HEK293T (cell line): ENCODE data around the gene TPSD1.

Source experiments
- CTCF ChIA-PET: fragments of 350-600 bp; formaldehyde crosslinking; extraction: SDS; loops from one replicate; lab custom pipeline; 2021; ENCODE audit warnings: antibody characterized with exemption, inconsistent platforms; lab: Yijun Ruan, JAX
- POLR2A ChIA-PET: fragments of 350-600 bp; formaldehyde crosslinking; extraction: SDS; loops from one replicate; lab custom pipeline; 2020; ENCODE audit warnings: antibody characterized with exemption, inconsistent platforms; lab: Yijun Ruan, JAX
- DNase-seq: peaks from one replicate; pipeline ENCODE4 v3.0.0; 2012; ENCODE audit warnings: mixed read lengths; ENCODE audit errors: extremely low spot score
- ARNT ChIP-seq: fragments of 450-650 bp; IDR thresholded peaks from 2 replicates; pipeline ENCODE4 v1.6.1; 2017; ENCODE audit warnings: mild to moderate bottlenecking
- BHLHE40 ChIP-seq: fragments of 450-650 bp; IDR thresholded peaks from 2 replicates; pipeline ENCODE4 v1.6.1; 2016; ENCODE audit warnings: mild to moderate bottlenecking, moderate library complexity, borderline replicate concordance
- CTBP1 ChIP-seq: fragments of 450-650 bp; IDR thresholded peaks from 2 replicates; pipeline ENCODE4 v1.6.1; 2016; ENCODE audit warnings: borderline replicate concordance
- ELF4 ChIP-seq: fragments of 450-650 bp; IDR thresholded peaks from 2 replicates; pipeline ENCODE4 v1.6.1; 2017; ENCODE audit warnings: antibody characterized with exemption
- FOXA1 ChIP-seq: fragments of 450-650 bp; IDR thresholded peaks from 2 replicates; pipeline ENCODE4 v1.6.1; 2016; ENCODE audit warnings: mild to moderate bottlenecking
- FOXK2 ChIP-seq: fragments of 450-650 bp; IDR thresholded peaks from 2 replicates; pipeline ENCODE4 v1.6.1; 2016; ENCODE audit warnings: mild to moderate bottlenecking
- FOXM1 ChIP-seq: fragments of 450-650 bp; IDR thresholded peaks from 2 replicates; pipeline ENCODE4 v1.6.1; 2017; ENCODE audit warnings: mild to moderate bottlenecking, borderline replicate concordance
- HDGF ChIP-seq: fragments of 450-650 bp; IDR thresholded peaks from 2 replicates; pipeline ENCODE4 v1.6.1; 2017; ENCODE audit warnings: antibody characterized with exemption, borderline replicate concordance
- L3MBTL2 ChIP-seq: fragments of 450-650 bp; conservative IDR thresholded peaks from 2 replicates; pipeline ENCODE4 v1.6.1; 2016; ENCODE audit warnings: mild to moderate bottlenecking
- LEF1 ChIP-seq: fragments of 450-650 bp; IDR thresholded peaks from 2 replicates; pipeline ENCODE4 v1.6.1; 2017; ENCODE audit warnings: mild to moderate bottlenecking, borderline replicate concordance
- NFRKB ChIP-seq: fragments of 450-650 bp; IDR thresholded peaks from 2 replicates; pipeline ENCODE4 v1.6.1; 2016; ENCODE audit warnings: mild to moderate bottlenecking, moderate library complexity
- SP1 ChIP-seq: fragments of 450-650 bp; IDR thresholded peaks from 2 replicates; pipeline ENCODE4 v1.6.1; 2017
- SUZ12 ChIP-seq: fragments of 450-650 bp; IDR thresholded peaks from 2 replicates; pipeline ENCODE4 v1.6.1; 2016; ENCODE audit warnings: mild to moderate bottlenecking
- TARDBP ChIP-seq: fragments of 450-650 bp; IDR thresholded peaks from 2 replicates; pipeline ENCODE4 v1.6.1; 2016
- ZNF384 ChIP-seq: fragments of 450-650 bp; IDR thresholded peaks from 2 replicates; pipeline ENCODE4 v1.6.1; 2016
- TF ChIP-seq, protein P1 (sequence below): fragments of 450-650 bp; IDR thresholded peaks from 2 replicates; pipeline ENCODE4 v1.6.1; 2016

The TPSD1 gene

DNA sequence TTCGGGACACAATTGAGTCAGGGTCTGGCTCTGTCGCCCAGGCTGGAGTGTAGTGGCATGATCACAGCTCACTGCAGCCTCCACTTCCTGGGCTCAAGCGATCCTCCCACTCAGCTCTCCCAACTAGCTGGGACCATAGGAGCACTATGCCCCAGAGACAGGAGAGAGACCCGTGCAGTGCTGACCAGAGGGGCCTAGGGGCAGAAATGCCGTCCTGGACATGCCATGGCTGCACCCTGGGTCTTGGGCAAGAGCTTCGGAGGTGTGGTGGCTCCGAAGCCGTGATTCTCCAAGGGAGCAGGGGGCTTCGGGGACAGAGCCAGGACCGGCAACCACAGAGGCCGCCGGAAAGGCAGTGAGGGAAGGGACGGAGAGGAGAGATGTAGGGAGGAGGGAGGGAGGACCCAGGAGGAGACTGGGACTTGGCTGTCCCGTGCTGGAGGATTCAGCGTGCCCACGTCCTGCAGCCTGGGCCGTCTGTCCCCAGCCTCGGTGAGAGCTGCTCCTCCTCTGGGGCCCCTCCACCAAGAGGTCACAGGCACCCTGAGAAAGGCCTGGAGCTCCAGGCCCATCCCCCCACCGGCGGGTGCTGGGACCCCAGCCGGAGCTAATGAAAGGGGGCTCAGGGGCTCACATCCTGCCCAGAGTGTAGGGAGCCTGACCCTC lies 21.9 kb downstream of the TPSD1 start:
- ChIA-PET POLR2A (no interaction called here), CTCF (no interaction called here)
- TF ChIP-seq NFRKB (no peak), TARDBP (no peak), FOXA1 (no peak), SUZ12 (no peak), L3MBTL2 (no peak)
- no peak for DNase-seq

DNA sequence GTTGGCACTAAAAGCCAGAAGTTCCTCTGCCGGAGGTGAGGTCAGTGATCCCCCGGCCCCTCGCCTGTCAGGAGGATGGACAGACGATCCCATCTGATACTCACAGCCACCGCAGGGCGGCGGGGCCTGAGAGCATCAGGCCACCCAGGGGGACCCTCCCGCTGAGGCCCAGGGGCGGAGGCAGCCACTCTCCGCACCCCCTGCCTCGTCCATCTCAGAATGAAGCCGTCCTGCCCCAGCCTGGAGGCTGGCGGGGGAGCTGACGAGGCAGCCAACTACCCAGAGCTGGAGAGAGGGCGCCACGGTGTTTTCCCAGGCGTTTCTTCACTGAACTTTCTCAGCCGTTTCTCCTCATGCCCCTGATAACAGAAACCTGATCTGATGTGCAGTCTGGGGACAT lies 22.6 kb downstream of the TPSD1 start:
- CTCF ChIA-PET, result no interaction called here

DNA sequence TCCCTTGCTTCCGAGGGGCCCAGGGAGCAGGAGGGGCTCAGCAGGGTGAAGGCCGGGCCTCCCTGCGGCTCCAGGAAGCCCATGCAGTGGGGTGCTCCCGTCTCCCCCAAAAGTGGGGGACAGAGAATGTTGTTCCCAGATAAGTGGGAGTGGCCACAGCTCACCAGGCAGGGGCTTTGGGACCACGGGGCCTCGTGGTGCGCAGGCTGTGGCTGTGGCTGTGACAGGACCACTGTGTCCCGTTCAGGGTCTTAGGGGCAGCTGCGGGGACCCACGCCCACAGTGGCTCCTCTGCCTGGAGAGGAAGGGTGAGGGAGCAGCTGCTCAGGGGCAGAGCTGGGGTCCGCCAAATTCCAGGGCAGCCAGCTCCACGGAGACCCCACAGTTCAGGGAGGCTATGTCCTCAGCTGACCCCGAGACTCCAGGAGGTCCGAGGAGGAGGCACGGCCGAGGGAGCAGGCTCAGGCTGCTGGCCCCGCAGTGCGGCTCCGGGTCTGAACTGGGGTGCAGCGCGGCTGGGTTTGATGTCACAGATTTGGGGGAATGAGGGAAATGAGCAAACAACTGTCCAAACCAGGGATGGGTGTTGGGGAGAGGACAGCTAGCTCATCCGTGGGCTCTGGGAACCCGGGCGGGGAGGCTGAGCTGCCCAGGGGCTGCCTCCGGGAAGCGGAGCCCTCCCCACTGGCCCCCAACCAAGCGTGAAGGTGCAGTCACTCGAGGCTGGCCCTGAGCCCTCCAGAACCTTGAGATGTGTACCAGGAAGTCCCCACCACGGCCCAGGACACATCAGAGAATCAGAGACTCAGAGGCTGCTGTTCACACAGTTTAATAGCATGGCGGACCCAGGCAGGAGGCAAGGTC lies 23.4 kb downstream of the TPSD1 start:
- no peak for TF ChIP-seq SUZ12
- TF ChIP-seq HDGF, result no peak
- TF ChIP-seq SP1, result no peak
- no peak for TF ChIP-seq ARNT
- no peak for TF ChIP-seq FOXM1
- TF ChIP-seq L3MBTL2, result no peak
- no peak for TF ChIP-seq CTBP1
- TF ChIP-seq, protein P1, sequence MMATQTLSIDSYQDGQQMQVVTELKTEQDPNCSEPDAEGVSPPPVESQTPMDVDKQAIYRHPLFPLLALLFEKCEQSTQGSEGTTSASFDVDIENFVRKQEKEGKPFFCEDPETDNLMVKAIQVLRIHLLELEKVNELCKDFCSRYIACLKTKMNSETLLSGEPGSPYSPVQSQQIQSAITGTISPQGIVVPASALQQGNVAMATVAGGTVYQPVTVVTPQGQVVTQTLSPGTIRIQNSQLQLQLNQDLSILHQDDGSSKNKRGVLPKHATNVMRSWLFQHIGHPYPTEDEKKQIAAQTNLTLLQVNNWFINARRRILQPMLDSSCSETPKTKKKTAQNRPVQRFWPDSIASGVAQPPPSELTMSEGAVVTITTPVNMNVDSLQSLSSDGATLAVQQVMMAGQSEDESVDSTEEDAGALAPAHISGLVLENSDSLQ, result no peak
- no peak for TF ChIP-seq TARDBP
- TF ChIP-seq FOXA1, result no peak
- TF ChIP-seq ZNF384, result no peak
- TF ChIP-seq LEF1, result no peak
- no peak for TF ChIP-seq FOXK2
- no peak for TF ChIP-seq BHLHE40
- TF ChIP-seq ELF4, result no peak
- no peak for TF ChIP-seq NFRKB
- ChIA-PET POLR2A (interaction anchor here (1.9 kb wide), 1 partner anchor 30 kb away, joined by 5 read pairs; no protein-coding TSS in a partner anchor), CTCF (no interaction called here)
- DNase-seq, result no peak

More for the DNA sequence above, 22.6 kb downstream of the TPSD1 start:
- no peak for DNase-seq
- POLR2A ChIA-PET, result interaction anchor here (1.9 kb wide), 1 partner anchor 30 kb away, joined by 5 read pairs; no protein-coding TSS in a partner anchor
- TF ChIP-seq BHLHE40 (no peak), FOXA1 (no peak), SUZ12 (no peak), NFRKB (no peak), TARDBP (no peak), FOXK2 (no peak), ZNF384 (no peak), L3MBTL2 (no peak), ELF4 (no peak), SP1 (no peak), HDGF (no peak), ARNT (no peak), CTBP1 (no peak), FOXM1 (no peak), LEF1 (no peak)
- TF ChIP-seq, protein P1, result no peak

DNA sequence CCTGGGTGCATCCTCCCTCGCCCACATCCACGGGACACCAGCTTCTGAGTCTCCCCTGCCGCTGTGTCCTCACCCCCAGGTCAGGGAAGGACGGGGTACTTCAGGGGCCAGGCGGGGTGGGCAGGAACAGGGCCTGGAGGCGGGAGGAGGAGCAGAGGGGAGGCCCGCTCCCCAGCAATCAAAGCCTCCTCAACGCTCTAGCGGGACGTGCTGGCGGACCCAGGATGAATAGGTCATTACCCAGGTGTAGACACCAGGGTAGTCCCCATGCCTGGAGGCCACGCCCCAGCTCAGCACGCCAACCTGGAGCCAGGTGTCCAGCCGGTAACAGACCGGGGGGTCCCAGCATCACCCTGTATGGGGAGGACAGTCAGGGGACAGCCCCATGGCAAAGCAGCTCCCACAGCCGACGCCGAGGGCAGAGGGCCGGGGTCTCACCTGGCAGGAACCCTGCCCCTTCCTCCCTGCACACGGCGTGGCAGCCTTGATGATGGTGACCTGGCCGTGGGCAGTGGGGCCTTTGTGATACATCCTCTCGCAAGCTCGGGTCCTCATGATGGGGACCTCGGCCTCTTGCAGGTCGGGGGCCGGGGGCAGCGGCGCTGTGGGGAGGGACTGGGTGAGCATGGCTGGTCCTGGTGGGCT lies 24.2 kb downstream of the TPSD1 start:
- CTCF ChIA-PET, result no interaction called here
- no peak for DNase-seq
- POLR2A ChIA-PET, result interaction anchor here (1.9 kb wide), 1 partner anchor 29 kb away, joined by 5 read pairs; no protein-coding TSS in a partner anchor
- TF ChIP-seq FOXM1 (no peak), ARNT (no peak), TARDBP (no peak), CTBP1 (no peak), ZNF384 (no peak), ELF4 (no peak), FOXA1 (no peak), LEF1 (no peak), NFRKB (no peak), FOXK2 (no peak), HDGF (no peak), SUZ12 (no peak), SP1 (no peak), BHLHE40 (no peak), L3MBTL2 (no peak)
- TF ChIP-seq, protein P1, result no peak

DNA sequence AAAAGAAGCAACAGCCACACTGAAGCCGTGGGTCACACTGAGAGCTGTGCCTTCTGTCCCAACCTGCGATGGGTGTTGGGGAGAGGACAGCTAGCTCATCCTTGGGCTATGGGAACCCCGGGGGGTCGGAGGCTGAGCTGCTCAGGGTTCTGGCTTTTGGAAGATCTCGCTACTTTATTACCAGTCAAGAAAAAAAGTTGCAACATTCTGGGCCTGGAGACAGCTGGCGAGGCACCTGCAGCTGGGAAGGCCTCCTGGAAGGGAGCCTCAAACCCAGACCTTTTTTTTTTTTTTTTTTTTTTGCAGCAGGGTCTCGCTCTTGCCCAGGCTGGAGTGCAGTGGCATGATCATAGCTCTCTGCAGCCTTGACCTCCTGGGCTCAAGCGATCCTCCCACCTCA lies 24.9 kb downstream of the TPSD1 start:
- DNase-seq, result no peak
- POLR2A ChIA-PET, result no interaction called here
- CTCF ChIA-PET, result no interaction called here
- TF ChIP-seq L3MBTL2 (no peak), NFRKB (no peak), ELF4 (no peak), HDGF (no peak), SUZ12 (no peak), ZNF384 (no peak), BHLHE40 (no peak), CTBP1 (no peak), SP1 (no peak), FOXA1 (no peak), ARNT (no peak), TARDBP (no peak), FOXK2 (no peak), LEF1 (no peak)
- TF ChIP-seq, protein P1, result no peak
